ENCODE results near the gene UPB1.
A peak's percentile ranks its signal among the peaks of the same experiment; 100 is the strongest.

The UPB1 gene

DNA sequence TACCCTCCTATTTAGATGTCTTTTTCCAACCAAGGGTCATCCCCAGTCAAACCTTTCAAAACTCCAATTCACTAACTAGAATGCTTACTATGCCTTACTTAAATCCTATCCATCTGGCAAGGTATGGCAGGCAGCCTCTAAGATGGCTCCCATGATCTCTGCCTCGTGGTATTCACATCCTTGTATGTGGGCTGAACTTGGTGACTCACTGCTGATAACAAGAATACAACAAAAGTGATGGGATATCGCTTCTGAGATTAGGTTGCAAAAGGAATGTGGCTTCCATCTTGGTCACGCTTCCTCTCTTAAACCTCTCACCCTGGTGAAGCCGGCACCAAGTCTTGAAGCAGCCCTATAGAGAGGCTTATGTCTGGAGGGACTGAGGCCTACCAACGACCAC, 29.6 kb upstream of the UPB1 start:
- H3K4me3 ChIP-seq (replicated peaks; ENCODE audit: insufficient read depth, low read length), result no peak overlapping the region
- DNase-seq (ENCODE audit: low read depth in 1 of 2, low spot score in 1 of 2), result no peak
- TF ChIP-seq, protein P1, sequence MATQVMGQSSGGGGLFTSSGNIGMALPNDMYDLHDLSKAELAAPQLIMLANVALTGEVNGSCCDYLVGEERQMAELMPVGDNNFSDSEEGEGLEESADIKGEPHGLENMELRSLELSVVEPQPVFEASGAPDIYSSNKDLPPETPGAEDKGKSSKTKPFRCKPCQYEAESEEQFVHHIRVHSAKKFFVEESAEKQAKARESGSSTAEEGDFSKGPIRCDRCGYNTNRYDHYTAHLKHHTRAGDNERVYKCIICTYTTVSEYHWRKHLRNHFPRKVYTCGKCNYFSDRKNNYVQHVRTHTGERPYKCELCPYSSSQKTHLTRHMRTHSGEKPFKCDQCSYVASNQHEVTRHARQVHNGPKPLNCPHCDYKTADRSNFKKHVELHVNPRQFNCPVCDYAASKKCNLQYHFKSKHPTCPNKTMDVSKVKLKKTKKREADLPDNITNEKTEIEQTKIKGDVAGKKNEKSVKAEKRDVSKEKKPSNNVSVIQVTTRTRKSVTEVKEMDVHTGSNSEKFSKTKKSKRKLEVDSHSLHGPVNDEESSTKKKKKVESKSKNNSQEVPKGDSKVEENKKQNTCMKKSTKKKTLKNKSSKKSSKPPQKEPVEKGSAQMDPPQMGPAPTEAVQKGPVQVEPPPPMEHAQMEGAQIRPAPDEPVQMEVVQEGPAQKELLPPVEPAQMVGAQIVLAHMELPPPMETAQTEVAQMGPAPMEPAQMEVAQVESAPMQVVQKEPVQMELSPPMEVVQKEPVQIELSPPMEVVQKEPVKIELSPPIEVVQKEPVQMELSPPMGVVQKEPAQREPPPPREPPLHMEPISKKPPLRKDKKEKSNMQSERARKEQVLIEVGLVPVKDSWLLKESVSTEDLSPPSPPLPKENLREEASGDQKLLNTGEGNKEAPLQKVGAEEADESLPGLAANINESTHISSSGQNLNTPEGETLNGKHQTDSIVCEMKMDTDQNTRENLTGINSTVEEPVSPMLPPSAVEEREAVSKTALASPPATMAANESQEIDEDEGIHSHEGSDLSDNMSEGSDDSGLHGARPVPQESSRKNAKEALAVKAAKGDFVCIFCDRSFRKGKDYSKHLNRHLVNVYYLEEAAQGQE (IDR thresholded peaks at IDR 0.05; ENCODE audit: insufficient replicate concordance, low read depth), result no peak
- no peak for TF ChIP-seq POLR2AphosphoS5 (IDR thresholded peaks at IDR 0.05; ENCODE audit: low read depth)
- TF ChIP-seq SPI1 (IDR thresholded peaks at IDR 0.05; ENCODE audit: borderline replicate concordance, low read depth), result no peak
- TF ChIP-seq CTCF (IDR thresholded peaks at IDR 0.05; ENCODE audit: insufficient read depth, low read length), result no peak
- TF ChIP-seq GABPA (IDR thresholded peaks at IDR 0.05; ENCODE audit: low read depth), result no peak
- H3K27me3 ChIP-seq (ENCODE audit: insufficient read depth, poor library complexity, severe bottlenecking), result no peaks in the 10 kb centered on the region
- no peak overlapping the region for H3K27ac ChIP-seq (replicated peaks)

- Histone ChIP-seq H3K4me3 (replicated peaks; ENCODE audit: insufficient read depth, low read length) (no peak overlapping the region), H3K27ac (replicated peaks) (no peak overlapping the region), H3K27me3 (ENCODE audit: insufficient read depth, poor library complexity, severe bottlenecking) (no peaks in the 10 kb centered on the region)
- no peak for TF ChIP-seq POLR2AphosphoS5 (IDR thresholded peaks at IDR 0.05; ENCODE audit: low read depth)
- no peak for DNase-seq (ENCODE audit: low read depth in 1 of 2, low spot score in 1 of 2)
Observed at GRCh38 chr22:24465975-24466374, 29.2 kb upstream of the UPB1 start.

DNA sequence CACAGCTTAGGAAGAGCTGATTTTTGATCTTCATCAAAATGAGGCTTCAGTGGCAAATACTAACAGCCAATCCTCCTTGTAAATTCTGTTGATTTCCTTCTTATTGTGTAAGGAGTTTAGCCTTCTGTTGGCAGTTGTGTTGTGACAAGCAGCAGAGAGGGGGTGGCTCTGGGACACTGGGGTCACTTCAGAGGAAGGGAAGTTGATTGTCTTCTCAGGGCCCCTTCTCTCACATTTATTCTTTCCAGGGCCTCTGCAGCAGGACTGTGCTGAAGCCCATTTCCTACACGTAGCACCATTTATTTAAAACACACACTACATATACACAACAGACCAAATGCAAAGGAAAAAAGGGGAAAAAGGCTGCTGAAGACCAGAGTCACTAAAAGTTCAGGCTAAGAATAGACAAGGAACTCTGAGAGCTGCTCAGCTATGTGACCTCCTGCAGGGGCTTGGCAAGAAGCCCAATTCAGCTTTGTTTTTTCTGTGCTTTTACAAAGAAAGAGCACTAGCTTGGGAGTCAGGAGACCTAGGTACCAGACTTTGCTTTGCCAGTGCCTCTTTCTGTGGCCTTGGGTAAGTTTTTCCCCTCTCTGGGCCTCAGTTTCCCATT, 28.3 kb upstream of the UPB1 start:
- H3K27ac ChIP-seq (replicated peaks), result peak overlapping the region; percentile 26

GRCh38 chr22:24467340-24467739, 27.8 kb upstream of the UPB1 start:
- Histone ChIP-seq H3K27ac (replicated peaks) (peak overlapping the region; percentile 26), H3K27me3 (ENCODE audit: insufficient read depth, poor library complexity, severe bottlenecking) (no peaks in the 10 kb centered on the region), H3K4me3 (replicated peaks; ENCODE audit: insufficient read depth, low read length) (no peak overlapping the region)
- DNase-seq (ENCODE audit: low read depth in 1 of 2, low spot score in 1 of 2), result peak in 1 of 2 experiments; percentile 25
- TF ChIP-seq, protein P1 (IDR thresholded peaks at IDR 0.05; ENCODE audit: insufficient replicate concordance, low read depth), result no peak
- no peak for TF ChIP-seq GABPA (IDR thresholded peaks at IDR 0.05; ENCODE audit: low read depth)
- no peak for TF ChIP-seq CTCF (IDR thresholded peaks at IDR 0.05; ENCODE audit: insufficient read depth, low read length)
- no peak for TF ChIP-seq POLR2AphosphoS5 (IDR thresholded peaks at IDR 0.05; ENCODE audit: low read depth)

More for the DNA sequence above, 28.3 kb upstream of the UPB1 start:
- no peak for TF ChIP-seq GABPA (IDR thresholded peaks at IDR 0.05; ENCODE audit: low read depth)
- no peak for TF ChIP-seq POLR2AphosphoS5 (IDR thresholded peaks at IDR 0.05; ENCODE audit: low read depth)
- TF ChIP-seq CTCF (IDR thresholded peaks at IDR 0.05; ENCODE audit: insufficient read depth, low read length), result no peak
- TF ChIP-seq SPI1 (IDR thresholded peaks at IDR 0.05; ENCODE audit: borderline replicate concordance, low read depth), result no peak
- Histone ChIP-seq H3K4me3 (replicated peaks; ENCODE audit: insufficient read depth, low read length) (no peak overlapping the region), H3K27me3 (ENCODE audit: insufficient read depth, poor library complexity, severe bottlenecking) (no peaks in the 10 kb centered on the region)
- DNase-seq (ENCODE audit: low read depth in 1 of 2, low spot score in 1 of 2), result peak; percentile 59 to 71

All from HL-60 (cell line).